GM06990 (cell line): Measurements from ENCODE around the gene RALGPS2.

Experiments
- DNase-seq: peaks from one replicate; pipeline ENCODE4 v3.0.0-alpha.2; 2011; ENCODE audit not compliant: insufficient read length; ENCODE audit errors: extremely low read depth
- H3K27me3 ChIP-seq: replicated peaks from 2 replicates; pipeline ENCODE4 v1.6.0; 2011; ENCODE audit warnings: low read length; ENCODE audit not compliant: control insufficient read depth, insufficient read depth
- H3K36me3 ChIP-seq: 2 replicates; pipeline ENCODE4 v1.5.1; 2011; ENCODE audit warnings: low read length; ENCODE audit not compliant: control insufficient read depth, insufficient read depth
- H3K4me3 ChIP-seq: replicated peaks from 2 replicates; pipeline ENCODE4 v1.5.1; 2011; ENCODE audit warnings: low read depth, mild to moderate bottlenecking, control low read depth, low read length
- CTCF ChIP-seq: IDR thresholded peaks from 2 replicates; pipeline ENCODE4 v1.5.1; 2011; ENCODE audit warnings: low read length, control low read depth, mild to moderate bottlenecking, inconsistent platforms; ENCODE audit not compliant: insufficient read depth, poor library complexity, severe bottlenecking

The RALGPS2 gene

DNA sequence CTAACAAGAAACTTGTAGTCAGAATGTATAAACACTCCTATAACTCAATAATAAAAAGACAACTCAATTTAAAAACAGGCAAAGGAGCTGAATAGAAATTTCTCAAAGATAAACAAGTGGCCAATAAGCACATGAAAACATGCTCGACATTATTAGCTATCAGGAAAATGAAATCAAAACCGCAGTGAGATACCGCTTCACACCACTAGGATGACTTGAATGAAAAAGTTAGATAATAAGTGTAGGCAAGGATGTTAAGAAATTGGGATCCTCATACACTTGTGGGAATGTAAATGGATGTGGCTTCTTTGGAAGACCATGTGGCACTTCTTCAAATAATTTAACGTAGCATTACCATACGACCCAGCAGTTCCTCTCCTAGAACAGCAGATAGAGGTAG lies 8.9 kb downstream of the RALGPS2 start:
- Histone ChIP-seq H3K4me3 (no peak overlapping the region), H3K27me3 (no peaks in the 10 kb centered on the region), H3K36me3 (no peaks in the 10 kb centered on the region)
- TF ChIP-seq CTCF = no peak
- no peak for DNase-seq

DNA sequence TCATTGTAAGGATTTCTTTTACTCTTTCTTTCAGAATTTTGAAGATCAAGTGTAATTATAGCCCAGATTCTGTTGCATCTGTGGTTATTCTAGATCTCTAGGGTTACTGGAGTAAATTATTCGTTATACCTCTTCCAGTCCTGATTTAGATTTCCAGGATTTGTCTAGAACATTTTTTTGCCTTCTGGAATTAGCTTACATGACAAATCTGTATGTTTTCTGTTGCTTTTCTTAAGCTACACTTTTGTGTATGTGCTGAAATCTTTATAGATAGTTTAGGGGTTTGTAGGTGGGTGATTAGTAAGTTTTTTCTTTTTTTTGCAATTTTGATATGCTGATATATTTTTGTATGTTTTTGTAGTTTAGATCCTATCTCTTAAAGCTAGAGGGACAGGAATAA lies 13.7 kb downstream of the RALGPS2 start:
- H3K27me3 ChIP-seq = no peaks in the 10 kb centered on the region
- no peak overlapping the region for H3K4me3 ChIP-seq
- no peak for DNase-seq
- H3K36me3 ChIP-seq = no peaks in the 10 kb centered on the region
- TF ChIP-seq CTCF = no peak

GRCh38 chr1:178739285-178740045 lies 14.4 kb downstream of the RALGPS2 start:
- no peak for DNase-seq
- no peak for TF ChIP-seq CTCF

DNA sequence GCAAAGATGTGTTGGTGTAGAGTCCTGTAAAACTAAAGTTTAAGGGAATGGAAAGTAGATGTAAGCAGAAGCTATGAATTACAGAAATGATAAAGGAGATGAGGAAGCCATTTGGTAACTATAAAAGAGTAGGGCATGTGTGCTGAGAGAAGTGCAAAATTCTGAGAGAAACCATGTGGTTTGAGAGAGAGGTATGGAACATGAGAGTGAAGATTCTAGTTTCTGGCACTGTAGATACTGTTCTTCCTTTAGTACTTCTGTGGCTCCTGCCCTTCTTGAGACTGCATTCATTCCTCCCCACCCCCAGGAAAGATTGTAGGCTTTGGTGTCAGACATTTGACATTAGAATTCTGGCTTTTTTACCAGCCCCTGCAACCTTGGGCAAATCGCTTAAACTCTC lies 15.4 kb downstream of the RALGPS2 start:
- Histone ChIP-seq H3K36me3 (no peaks in the 10 kb centered on the region), H3K4me3 (no peak overlapping the region), H3K27me3 (no peaks in the 10 kb centered on the region)
- no peak for TF ChIP-seq CTCF
- no peak for DNase-seq

More at GRCh38 chr1:178739285-178740045, 14.4 kb downstream of the RALGPS2 start:
- H3K27me3 ChIP-seq = no peaks in the 10 kb centered on the region
- no peak overlapping the region for H3K4me3 ChIP-seq
- no peaks in the 10 kb centered on the region for H3K36me3 ChIP-seq

DNA sequence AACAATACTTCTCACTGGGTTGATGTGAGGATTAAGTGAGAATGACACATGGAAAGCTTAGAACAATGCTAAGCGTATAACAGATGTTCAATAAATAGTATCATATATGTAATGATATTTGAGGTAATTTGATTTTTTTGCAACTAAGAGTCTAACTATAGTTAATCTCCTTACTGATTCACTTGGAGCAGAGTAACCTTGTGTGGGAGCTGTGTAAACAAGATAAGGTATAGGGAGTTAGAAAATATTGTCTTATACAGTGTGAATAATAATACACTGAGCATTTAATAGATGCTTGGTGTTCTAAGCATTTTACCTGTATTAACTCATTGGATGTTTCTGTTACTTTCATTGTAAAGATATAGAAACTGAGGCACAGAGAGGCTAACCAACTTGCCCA lies 15.9 kb downstream of the RALGPS2 start:
- Histone ChIP-seq H3K27me3 (no peaks in the 10 kb centered on the region), H3K4me3 (no peak overlapping the region), H3K36me3 (no peaks in the 10 kb centered on the region)
- TF ChIP-seq CTCF = no peak
- DNase-seq = no peak

- no peak for DNase-seq
- TF ChIP-seq CTCF = no peak
- Histone ChIP-seq H3K4me3 (no peak overlapping the region), H3K27me3 (no peaks in the 10 kb centered on the region), H3K36me3 (no peaks in the 10 kb centered on the region)
Observed at GRCh38 chr1:178743801-178744200, 18.8 kb downstream of the RALGPS2 start.
